Activated gamma-delta T cell treated with anti-CD3 and anti-CD28 coated beads, Interleukin-2, amount 50 U/mL, for 16 hours (primary cell): ENCODE measurements around the gene EPN3.

ENCODE experiments used
- DNase-seq: peaks from one replicate; pipeline ENCODE4 v3.0.0-alpha.2; 2020; ENCODE audit warnings: low read depth

Gene EPN3

GRCh38 chr17:50590946-50591737, 58.6 kb downstream of the EPN3 start:
- no peak for DNase-seq

GRCh38 chr17:50593321-50593720, 60.8 kb downstream of the EPN3 start:
- no peak for DNase-seq
